Endothelial cell of umbilical vein (primary cell): Measurements from ENCODE around the gene PCDH15. TPM values are rescaled to one million over a fixed set of nuclear protein-coding genes. Genes with fewer than 3 reads are reported as not detected.

ENCODE experiments used
- BruUV-seq: library from RNA; stranded (reverse); fragments of 400-500 nt; replicated peaks from 2 replicates; lab custom pipeline; 2021; lab: Mats Ljungman, UMichigan
- CTCF ChIA-PET: fragments of 300-600, 350-600 bp; sonication (Branson Sonifier 250); formaldehyde crosslinking; loops from one replicate; lab custom pipeline; 2021; ENCODE audit warnings: antibody characterized with exemption, inconsistent platforms; lab: Charles Lee
- POLR2A ChIA-PET: fragments of 300-600, 350-600 bp; sonication (Branson Sonifier 250); formaldehyde crosslinking; loops from one replicate; lab custom pipeline; 2021; ENCODE audit warnings: antibody characterized with exemption, inconsistent platforms; lab: Charles Lee
- DNase-seq: peaks from one replicate; pipeline ENCODE4 v3.0.0-alpha.2; 2011; ENCODE audit warnings: low read depth, low spot score
- FAIRE-seq: peaks from 2 replicates; lab custom pipeline; 2011; peaks lifted over from hg19 to GRCh38; lab: Jason Lieb, UNC
- H2AFZ ChIP-seq: 2 replicates; pipeline ENCODE4 v1.6.0; 2012; ENCODE audit warnings: low read depth, low read length, control low read depth, inconsistent platforms
- H3K27ac ChIP-seq: 2 replicates; pipeline ENCODE4 v1.5.1; 2011; ENCODE audit warnings: low read depth, mild to moderate bottlenecking, control low read depth, low read length, moderate library complexity; ENCODE audit not compliant: insufficient read depth
- H3K27me3 ChIP-seq, 2 experiments: 2 replicates each; pipeline versions ENCODE4 v1.6.0 to v1.6.1; 2011; ENCODE audit warnings: low read length in 2 of 2, mixed read lengths in 1 of 2; ENCODE audit not compliant: control insufficient read depth in 2 of 2, insufficient read depth in 2 of 2
- H3K36me3 ChIP-seq, 2 experiments: 2 replicates in 1 of 2; 3 replicates in 1 of 2; pipeline ENCODE4 v1.5.1; 2011; ENCODE audit warnings: low read length in 2 of 2, mild to moderate bottlenecking in 1 of 2, moderate library complexity in 1 of 2; ENCODE audit not compliant: control insufficient read depth in 2 of 2, insufficient read depth in 2 of 2; ENCODE audit errors: extremely low read depth in 1 of 2
- H3K4me1 ChIP-seq: 3 replicates; pipeline ENCODE4 v1.5.1; 2011; ENCODE audit warnings: mild to moderate bottlenecking, low read length; ENCODE audit not compliant: control insufficient read depth, insufficient read depth; ENCODE audit errors: extremely low read depth
- H3K4me2 ChIP-seq: 2 replicates; pipeline ENCODE4 v1.6.1; 2011; ENCODE audit warnings: low read length, control low read depth, mixed read lengths; ENCODE audit not compliant: insufficient read depth
- H3K4me3 ChIP-seq, 3 experiments: fragments of 200-600 bp in 1 of 3; sonication (generic), shearing (Covaris generic) in 1 of 3; replicated peaks in 1 of 3; 2 replicates each; pipeline ENCODE4 v1.5.1; 2011 to 2016; ENCODE audit warnings: control low read depth in 3 of 3, low read length in 3 of 3, mild to moderate bottlenecking in 2 of 3, inconsistent platforms in 1 of 3, low read depth in 1 of 3, moderate library complexity in 1 of 3; ENCODE audit not compliant: insufficient read depth in 1 of 3
- H3K79me2 ChIP-seq: 2 replicates; pipeline ENCODE4 v1.6.0; 2012; ENCODE audit warnings: low read length, inconsistent platforms; ENCODE audit not compliant: control insufficient read depth, insufficient read depth
- H3K9ac ChIP-seq: replicated peaks from 2 replicates; pipeline ENCODE3; 2011; ENCODE audit warnings: low read length, control low read depth; ENCODE audit not compliant: insufficient read depth; ENCODE audit errors: extremely low read depth
- H3K9me1 ChIP-seq: replicated peaks from 3 replicates; pipeline ENCODE4 v1.6.0; 2011; ENCODE audit warnings: mild to moderate bottlenecking, low read length; ENCODE audit not compliant: control insufficient read depth, insufficient read depth; ENCODE audit errors: extremely low read depth
- H3K9me3 ChIP-seq: replicated peaks from 2 replicates; pipeline ENCODE4 v1.5.1; 2012; ENCODE audit warnings: low read length, inconsistent platforms; ENCODE audit not compliant: control insufficient read depth, insufficient read depth
- H4K20me1 ChIP-seq: replicated peaks from 2 replicates; pipeline ENCODE3; 2011; ENCODE audit warnings: mild to moderate bottlenecking, low read length; ENCODE audit not compliant: control insufficient read depth, insufficient read depth; ENCODE audit errors: extremely low read depth
- EZH2 ChIP-seq: IDR thresholded peaks from 2 replicates; pipeline ENCODE4 v1.6.1; 2012; ENCODE audit warnings: borderline replicate concordance, low read depth, mild to moderate bottlenecking, moderate library complexity, low read length, inconsistent platforms; ENCODE audit not compliant: severe bottlenecking
- FOS ChIP-seq: IDR thresholded peaks from 2 replicates; pipeline ENCODE4 v1.6.1; 2011; ENCODE audit warnings: mild to moderate bottlenecking, low read length, moderate library complexity, borderline replicate concordance; ENCODE audit not compliant: insufficient read depth
- GATA2 ChIP-seq: IDR thresholded peaks from 2 replicates; pipeline ENCODE4 v1.7.0; 2011; ENCODE audit warnings: low read depth, mild to moderate bottlenecking, moderate library complexity, mixed read lengths, low read length; ENCODE audit not compliant: insufficient read length, insufficient read depth
- JUN ChIP-seq: IDR thresholded peaks from 2 replicates; pipeline ENCODE4 v1.6.1; 2011; ENCODE audit warnings: borderline replicate concordance, low read depth; ENCODE audit not compliant: insufficient read length, insufficient read depth
- MAX ChIP-seq: IDR thresholded peaks from 2 replicates; pipeline ENCODE4 v1.6.1; 2011; ENCODE audit not compliant: insufficient read depth, insufficient read length
- MYC ChIP-seq: IDR thresholded peaks from one replicate; pipeline ENCODE4 v1.6.1; 2011; ENCODE audit warnings: mild to moderate bottlenecking, low read depth, low read length
- POLR2A ChIP-seq: IDR thresholded peaks from 2 replicates; pipeline ENCODE4 v1.6.1; 2012; ENCODE audit warnings: low read depth, mild to moderate bottlenecking, control low read depth, low read length
- POLR2AphosphoS5 ChIP-seq: IDR thresholded peaks from 2 replicates; pipeline ENCODE4 v1.6.1; 2012; ENCODE audit warnings: low read depth, mild to moderate bottlenecking, control low read depth, low read length, moderate library complexity; ENCODE audit not compliant: insufficient read depth
- dilution Hi-C: fragments of 300-500 bp; cut with MboI; formaldehyde crosslinking; loops from one replicate; pipeline ENCODE4 v1.15.0; 2019; ENCODE audit warnings: low sequenced_read_pairs; ENCODE audit not compliant: extremely low pct_ligation_motif_present
- intact Hi-C: fragments of 100-400 bp; cut with micrococcal nuclease; formaldehyde crosslinking; loops from one replicate; pipeline ENCODE4 v1.10.0; 2022
- polyA plus RNA-seq, 4 experiments: library from polyadenylated mRNA; depleted of rRNA in 3 of 4; stranded (reverse) in 3 of 4; unstranded in 1 of 4; fragments of >200 nt; gene quantifications; 2 replicates each; pipeline versions ENCODE4 v1.2.1 to v1.2.3, GENCODE V29; 2011 to 2012; ENCODE audit warnings: missing spikeins in 1 of 4
- total RNA-seq: library from RNA; stranded (reverse); gene quantifications from 2 replicates; pipeline ENCODE4 v1.2.3, GENCODE V29; 2021
- TF ChIP-seq, protein P1 (sequence below), 2 donors: IDR thresholded peaks; 1 replicate in 1 of 2; 2 replicates in 1 of 2; pipeline ENCODE4 v1.5.1; 2011; ENCODE audit warnings: low read length in 2 of 2, mild to moderate bottlenecking in 2 of 2, moderate library complexity in 2 of 2, control low read depth in 1 of 2, inconsistent platforms in 1 of 2, low read depth in 1 of 2; ENCODE audit not compliant: insufficient read depth in 1 of 2; ENCODE audit errors: extremely low read depth in 1 of 2

Gene PCDH15
- total and polyA plus RNA-seq, 2 donors (not counting 3 experiments of a cell fraction or from before 2014, with no cell fraction given): 0.04 TPM; not detected in 1

GRCh38 chr10:54342058-54342457 lies 459.0 kb downstream of the PCDH15 start:
- no peak overlapping the region for H3K4me3 ChIP-seq
- DNase-seq (no peak), FAIRE-seq (no peak)
- H2AFZ ChIP-seq: no peak overlapping the region
- TF ChIP-seq MYC (no peak), POLR2AphosphoS5 (no peak), POLR2A (no peak), JUN (no peak), EZH2 (no peak), FOS (no peak), GATA2 (no peak), MAX (no peak)
- TF ChIP-seq, protein P1, sequence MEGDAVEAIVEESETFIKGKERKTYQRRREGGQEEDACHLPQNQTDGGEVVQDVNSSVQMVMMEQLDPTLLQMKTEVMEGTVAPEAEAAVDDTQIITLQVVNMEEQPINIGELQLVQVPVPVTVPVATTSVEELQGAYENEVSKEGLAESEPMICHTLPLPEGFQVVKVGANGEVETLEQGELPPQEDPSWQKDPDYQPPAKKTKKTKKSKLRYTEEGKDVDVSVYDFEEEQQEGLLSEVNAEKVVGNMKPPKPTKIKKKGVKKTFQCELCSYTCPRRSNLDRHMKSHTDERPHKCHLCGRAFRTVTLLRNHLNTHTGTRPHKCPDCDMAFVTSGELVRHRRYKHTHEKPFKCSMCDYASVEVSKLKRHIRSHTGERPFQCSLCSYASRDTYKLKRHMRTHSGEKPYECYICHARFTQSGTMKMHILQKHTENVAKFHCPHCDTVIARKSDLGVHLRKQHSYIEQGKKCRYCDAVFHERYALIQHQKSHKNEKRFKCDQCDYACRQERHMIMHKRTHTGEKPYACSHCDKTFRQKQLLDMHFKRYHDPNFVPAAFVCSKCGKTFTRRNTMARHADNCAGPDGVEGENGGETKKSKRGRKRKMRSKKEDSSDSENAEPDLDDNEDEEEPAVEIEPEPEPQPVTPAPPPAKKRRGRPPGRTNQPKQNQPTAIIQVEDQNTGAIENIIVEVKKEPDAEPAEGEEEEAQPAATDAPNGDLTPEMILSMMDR (IDR thresholded peaks at IDR 0.05; ENCODE audit: extremely low read depth in 1 of 2, insufficient read depth in 1 of 2, low read depth in 1 of 2, low read length in 2 of 2): no peak
- H3K27me3 ChIP-seq: no peaks in the 10 kb centered on the region
- BruUV-seq: no TSS peak
- POLR2A ChIA-PET: no interaction called here
- dilution Hi-C loops (no loop called here), intact Hi-C loops (no loop called here)
- CTCF ChIA-PET: no interaction called here
- H3K4me2 ChIP-seq: no peak overlapping the region
- H3K9ac ChIP-seq: no peak overlapping the region
- no peaks in the 10 kb centered on the region for H3K9me1 ChIP-seq
- no peak overlapping the region for H3K27ac ChIP-seq
- no peaks in the 10 kb centered on the region for H3K9me3 ChIP-seq
- H3K4me1 ChIP-seq: no peaks in the 10 kb centered on the region
- H4K20me1 ChIP-seq: no peaks in the 10 kb centered on the region
- no peaks in the 10 kb centered on the region for H3K36me3 ChIP-seq
- no peaks in the 10 kb centered on the region for H3K79me2 ChIP-seq
